H1 (cell line): ENCODE measurements around the gene SLC39A6. TPM values are rescaled to one million over a fixed set of nuclear protein-coding genes. Genes with fewer than 3 reads are reported as not detected.

ENCODE experiments used
- CTCF ChIA-PET: fragments of 300-600 bp; sonication (Branson Sonifier 250); formaldehyde crosslinking; loops from one replicate; lab custom pipeline; 2021; ENCODE audit not compliant: partially characterized antibody; lab: Charles Lee
- POLR2A ChIA-PET: fragments of 300-600 bp; sonication (Branson Sonifier 250); formaldehyde crosslinking; loops from one replicate; lab custom pipeline; 2021; ENCODE audit warnings: inconsistent platforms; ENCODE audit not compliant: partially characterized antibody; lab: Charles Lee
- DNase-seq, 2 experiments: peaks; one replicate each; pipeline versions ENCODE4 v3.0.0 to v3.0.0-alpha.2; 2010 to 2022; ENCODE audit warnings: low spot score in 2 of 2, low read depth in 1 of 2, mixed read lengths in 1 of 2
- FAIRE-seq: peaks from 2 replicates; lab custom pipeline; 2011; peaks lifted over from hg19 to GRCh38; lab: Jason Lieb, UNC
- H2AFZ ChIP-seq: 2 replicates; pipeline ENCODE4 v1.8.1; 2012; ENCODE audit warnings: low read length, inconsistent platforms
- H2AK5ac ChIP-seq: 2 replicates; pipeline ENCODE4 v1.6.1; 2013; ENCODE audit warnings: low read depth, low read length
- H2BK120ac ChIP-seq: replicated peaks from 2 replicates; pipeline ENCODE3; 2013; ENCODE audit warnings: low read depth, low read length, inconsistent platforms
- H2BK12ac ChIP-seq: 2 replicates; pipeline ENCODE4 v1.6.1; 2013; ENCODE audit warnings: low read depth, low read length
- H2BK15ac ChIP-seq: 2 replicates; pipeline ENCODE4 v1.6.1; 2013; ENCODE audit warnings: low read length
- H2BK20ac ChIP-seq: 2 replicates; pipeline ENCODE4 v1.6.1; 2013; ENCODE audit warnings: low read length
- H2BK5ac ChIP-seq: 2 replicates; pipeline ENCODE4 v1.6.1; 2013; ENCODE audit warnings: low read depth, low read length
- H3K14ac ChIP-seq: 2 replicates; pipeline ENCODE4 v1.6.1; 2013; ENCODE audit warnings: inconsistent platforms; ENCODE audit not compliant: insufficient read length
- H3K18ac ChIP-seq: 2 replicates; pipeline ENCODE4 v1.6.1; 2013; ENCODE audit warnings: low read length; ENCODE audit errors: extremely low read depth
- H3K23ac ChIP-seq: 2 replicates; pipeline ENCODE4 v1.6.1; 2013; ENCODE audit warnings: inconsistent platforms; ENCODE audit not compliant: insufficient read length
- H3K23me2 ChIP-seq: 2 replicates; pipeline ENCODE4 v1.6.1; 2013; ENCODE audit warnings: low read depth, low read length
- H3K27ac ChIP-seq: 2 replicates; pipeline ENCODE4 v1.6.1; 2011; ENCODE audit warnings: low read depth, low read length, inconsistent platforms
- H3K27me3 ChIP-seq, 4 experiments: replicated peaks in 1 of 4; 1 replicate in 1 of 4; 2 replicates in 3 of 4; pipeline versions ENCODE4 v1.6.1 to v1.8.1; 2011 to 2013; ENCODE audit warnings: low read length in 3 of 4, mild to moderate bottlenecking in 3 of 4, inconsistent platforms in 2 of 4, mixed read lengths in 2 of 4, moderate library complexity in 1 of 4; ENCODE audit not compliant: control insufficient read depth in 3 of 4, insufficient read depth in 3 of 4; ENCODE audit errors: extremely low read depth in 1 of 4
- H3K36me3 ChIP-seq, 4 experiments: 2 replicates each; pipeline versions ENCODE4 v1.6.1 to v1.8.1; 2011 to 2013; ENCODE audit warnings: mild to moderate bottlenecking in 4 of 4, low read length in 3 of 4, moderate library complexity in 2 of 4, control low read depth in 1 of 4, inconsistent platforms in 1 of 4; ENCODE audit not compliant: insufficient read depth in 4 of 4, control insufficient read depth in 2 of 4
- H3K4ac ChIP-seq: replicated peaks from 2 replicates; pipeline ENCODE3; 2013; ENCODE audit warnings: low read length, low read depth, mixed read lengths, inconsistent platforms; ENCODE audit not compliant: insufficient read length
- H3K4me1 ChIP-seq, 4 experiments: replicated peaks in 1 of 4; 1 replicate in 1 of 4; 2 replicates in 3 of 4; pipeline versions ENCODE4 v1.6.1 to v1.8.1; 2011 to 2013; ENCODE audit warnings: low read length in 3 of 4, inconsistent platforms in 2 of 4, mixed read lengths in 1 of 4; ENCODE audit not compliant: insufficient read depth in 4 of 4, control insufficient read depth in 3 of 4
- H3K4me2 ChIP-seq, 2 experiments: 2 replicates each; pipeline versions ENCODE4 v1.6.1 to v1.8.1; 2011 to 2013; ENCODE audit warnings: low read depth in 2 of 2, low read length in 2 of 2, control low read depth in 1 of 2, inconsistent platforms in 1 of 2, mild to moderate bottlenecking in 1 of 2; ENCODE audit not compliant: insufficient read depth in 1 of 2
- H3K4me3 ChIP-seq, 4 experiments: fragments of 200-600, 300-600 bp in 1 of 4; sonication (generic), shearing (Covaris generic), sonication (Bioruptor Twin) in 1 of 4; 2 replicates each; pipeline versions ENCODE4 v1.5.1 to v1.8.1; 2011 to 2016; ENCODE audit warnings: low read length in 4 of 4, low read depth in 3 of 4, control low read depth in 2 of 4, inconsistent platforms in 2 of 4, mild to moderate bottlenecking in 2 of 4, mixed read lengths in 1 of 4, moderate library complexity in 1 of 4; ENCODE audit not compliant: insufficient read depth in 2 of 4; ENCODE audit errors: extremely low read depth in 1 of 4
- H3K56ac ChIP-seq: replicated peaks from 2 replicates; pipeline ENCODE3; 2013; ENCODE audit warnings: low read depth, mild to moderate bottlenecking, mixed read lengths, low read length, inconsistent platforms; ENCODE audit not compliant: insufficient read length
- H3K79me1 ChIP-seq: 2 replicates; pipeline ENCODE4 v1.6.1; 2013; ENCODE audit warnings: low read depth, low read length, control low read depth
- H3K79me2 ChIP-seq, 2 experiments: 2 replicates each; pipeline versions ENCODE4 v1.6.1 to v1.8.1; 2012 to 2013; ENCODE audit warnings: low read length in 2 of 2, mild to moderate bottlenecking in 2 of 2, inconsistent platforms in 1 of 2; ENCODE audit not compliant: insufficient read depth in 2 of 2, control insufficient read depth in 1 of 2
- H3K9ac ChIP-seq, 4 experiments: replicated peaks in 1 of 4; 1 replicate in 1 of 4; 2 replicates in 3 of 4; pipeline versions ENCODE4 v1.6.1 to v1.8.1; 2011 to 2013; ENCODE audit warnings: low read depth in 3 of 4, low read length in 3 of 4, control low read depth in 2 of 4, mild to moderate bottlenecking in 2 of 4, moderate library complexity in 2 of 4, inconsistent platforms in 1 of 4; ENCODE audit errors: extremely low read depth in 1 of 4
- H3K9me3 ChIP-seq, 2 experiments: 2 replicates each; pipeline versions ENCODE4 v1.6.1 to v1.8.1; 2012 to 2013; ENCODE audit warnings: mild to moderate bottlenecking in 2 of 2, moderate library complexity in 2 of 2, control low read depth in 1 of 2, inconsistent platforms in 1 of 2, low read depth in 1 of 2, low read length in 1 of 2, mixed read lengths in 1 of 2; ENCODE audit not compliant: insufficient read depth in 2 of 2
- H4K20me1 ChIP-seq, 2 experiments: replicated peaks in 1 of 2; 2 replicates each; pipeline versions ENCODE3 to v1.8.1; 2011 to 2013; ENCODE audit warnings: inconsistent platforms in 2 of 2, low read length in 2 of 2, mild to moderate bottlenecking in 1 of 2; ENCODE audit not compliant: insufficient read depth in 2 of 2, control insufficient read depth in 1 of 2
- H4K5ac ChIP-seq: 2 replicates; pipeline ENCODE4 v1.6.1; 2013; ENCODE audit warnings: low read length, low read depth, mixed read lengths, inconsistent platforms; ENCODE audit not compliant: insufficient read length
- H4K8ac ChIP-seq: 2 replicates; pipeline ENCODE4 v1.8.0; 2013; ENCODE audit warnings: mild to moderate bottlenecking, moderate library complexity, low read length, inconsistent platforms; ENCODE audit not compliant: insufficient read depth; ENCODE audit errors: extremely low read depth
- H4K91ac ChIP-seq: replicated peaks from 2 replicates; pipeline ENCODE3; 2013; ENCODE audit warnings: low read length, mixed read lengths, inconsistent platforms; ENCODE audit not compliant: insufficient read length
- BACH1 ChIP-seq: IDR thresholded peaks from 2 replicates; pipeline ENCODE4 v1.6.1; 2012; ENCODE audit warnings: low read length, improper control_type of control experiment
- BRCA1 ChIP-seq: IDR thresholded peaks from 2 replicates; pipeline ENCODE4 v1.6.1; 2012; ENCODE audit warnings: low read depth, low read length, improper control_type of control experiment
- CBX8 ChIP-seq: fragments of 300-800, 300-1000 bp; sonication (generic); IDR thresholded peaks from 2 replicates; pipeline ENCODE4 v1.7.1; 2016; ENCODE audit warnings: low read depth, low read length, borderline replicate concordance
- CEBPB ChIP-seq: IDR thresholded peaks from 2 replicates; pipeline ENCODE4 v1.6.1; 2012; ENCODE audit warnings: low read depth, low read length
- E2F6 ChIP-seq: IDR thresholded peaks from 2 replicates; pipeline ENCODE4 v1.6.1; 2012; ENCODE audit warnings: inconsistent platforms
- HDAC2 ChIP-seq, 2 experiments: fragments of 300-600 bp in 1 of 2; sonication (generic) in 1 of 2; IDR thresholded peaks; 2 replicates each; pipeline ENCODE4 v1.6.1; 2011 to 2012; ENCODE audit warnings: low read depth in 2 of 2, low read length in 2 of 2, mild to moderate bottlenecking in 2 of 2, moderate library complexity in 2 of 2, borderline replicate concordance in 1 of 2, inconsistent platforms in 1 of 2
- KDM1A ChIP-seq: fragments of 200-600, 300-600 bp; sonication (generic); IDR thresholded peaks from 2 replicates; pipeline ENCODE4 v1.7.1; 2016; ENCODE audit warnings: mild to moderate bottlenecking, low read length, borderline replicate concordance
- KDM5A ChIP-seq: fragments of 200-600 bp; IDR thresholded peaks from 2 replicates; pipeline ENCODE4 v1.7.1; 2012; ENCODE audit warnings: mild to moderate bottlenecking, low read length, inconsistent platforms, mixed read lengths
- NANOG ChIP-seq: IDR thresholded peaks from 2 replicates; pipeline ENCODE4 v1.6.1; 2011; ENCODE audit warnings: low read length, low read depth, mild to moderate bottlenecking, inconsistent platforms; ENCODE audit not compliant: insufficient read depth, poor library complexity, severe bottlenecking
- PHF8 ChIP-seq: fragments of 200-600 bp; sonication (generic); conservative IDR thresholded peaks from 2 replicates; pipeline ENCODE4 v1.7.1; 2012; ENCODE audit warnings: low read depth, mild to moderate bottlenecking, inconsistent platforms, low read length, moderate library complexity
- RAD21 ChIP-seq, 2 experiments: IDR thresholded peaks in 1 of 2; conservative IDR thresholded peaks in 1 of 2; 2 replicates each; pipeline ENCODE4 v1.6.1; 2011; ENCODE audit warnings: low read depth in 2 of 2, low read length in 2 of 2, improper control_type of control experiment in 1 of 2, inconsistent platforms in 1 of 2, mild to moderate bottlenecking in 1 of 2, moderate library complexity in 1 of 2
- SIRT6 ChIP-seq: IDR thresholded peaks from one replicate; pipeline ENCODE4 v1.7.1; 2012; ENCODE audit warnings: low read length, inconsistent platforms
- WGBS, 2 experiments: shearing (Covaris generic) in 1 of 2; methylation state at CpG; one replicate each; pipeline versions ENCODE4 v1.1.6 to v1.1.7; 2013 to 2015; ENCODE audit warnings: low lambda C conversion rate in 2 of 2, mixed read lengths in 2 of 2, inconsistent platforms in 1 of 2, low coverage in 1 of 2, missing lambda C conversion rate in 1 of 2; ENCODE audit not compliant: insufficient replicate concordance in 2 of 2, insufficient coverage in 1 of 2, insufficient read length in 1 of 2; ENCODE audit errors: extremely low coverage in 1 of 2, missing lambda C conversion rate in 1 of 2; 5-methylcytosine and 5-hydroxymethylcytosine counted together
- polyA plus RNA-seq, 7 experiments: library from polyadenylated mRNA; depleted of rRNA in 3 of 7; stranded (reverse) in 5 of 7; unstranded in 2 of 7; fragments of >200 nt in 5 of 7; fragments of 200-250 nt in 2 of 7; gene quantifications; 1 replicate in 5 of 7; 2 replicates in 1 of 7; 4 replicates in 1 of 7; pipeline versions ENCODE4 v1.2.1 to v1.2.3, GENCODE V29; 2011 to 2013; ENCODE audit warnings: missing spikeins in 2 of 7, mixed read lengths in 2 of 7
- total RNA-seq: library from RNA; stranded (reverse); fragmentation: NEBNext Ultra II Directional; extraction: Animal tissue kit (Norgen Biotek cat#: 25700); gene quantifications from 2 replicates; pipeline ENCODE4 v1.2.1, GENCODE V29; 2021
- TF ChIP-seq, protein P1 (sequence below): IDR thresholded peaks from 2 replicates; pipeline ENCODE4 v1.6.1; 2012; ENCODE audit warnings: inconsistent platforms

The SLC39A6 gene
- total and polyA plus RNA-seq, 2 of the 8 experiments (the other 6 are each of a cell fraction or from before 2014, with no cell fraction given), result 36.8 to 55.4 TPM

DNA sequence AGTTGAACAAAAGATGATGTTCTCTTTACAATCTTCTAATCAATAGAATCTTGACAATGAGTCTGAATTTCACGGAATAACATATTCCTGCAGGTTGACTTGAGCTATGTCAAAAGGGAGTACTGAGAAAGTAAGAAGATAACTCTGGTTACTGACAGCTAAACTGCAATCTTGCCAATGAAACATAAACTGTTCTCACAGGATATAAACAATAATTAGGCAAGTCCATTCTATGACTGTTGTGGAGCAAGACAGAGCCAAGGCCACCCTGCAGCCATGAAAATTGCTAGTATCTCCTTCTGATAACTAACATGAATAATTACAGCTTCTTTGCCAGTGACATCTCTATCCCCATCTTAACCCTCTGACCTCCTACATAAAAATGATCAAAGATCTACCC, 55.5 kb downstream of the SLC39A6 start:
- H3K4me3 ChIP-seq, result no peak overlapping the region
- no peak overlapping the region for H2BK5ac ChIP-seq
- H3K14ac ChIP-seq, result no peak overlapping the region
- no peak overlapping the region for H3K27ac ChIP-seq
- no peak overlapping the region for H2BK15ac ChIP-seq
- H3K4me2 ChIP-seq, result no peak overlapping the region
- H4K20me1 ChIP-seq, result no peaks in the 10 kb centered on the region
- no peak overlapping the region for H4K5ac ChIP-seq
- no peak overlapping the region for H2BK12ac ChIP-seq
- no peak overlapping the region for H3K56ac ChIP-seq
- H3K4me1 ChIP-seq, result no peaks in the 10 kb centered on the region
- ChIA-PET POLR2A (interaction anchor here (0.7 kb wide), 1 partner anchor 75 kb away, joined by 3 read pairs; no protein-coding TSS in a partner anchor), CTCF (interaction anchor here (0.8 to 1.6 kb wide), 3 partner anchors 9 to 56 kb away, joined by 3 read pairs; no protein-coding TSS in a partner anchor)
- H2BK120ac ChIP-seq, result no peak overlapping the region
- no peaks in the 10 kb centered on the region for H3K27me3 ChIP-seq
- DNase-seq (no peak), FAIRE-seq (no peak)
- H3K9me3 ChIP-seq, result peaks cover 0 to 4% of the 10 kb centered on the region in 2 experiments; a peak in 1 of 4 replicates
- H2BK20ac ChIP-seq, result no peak overlapping the region
- H4K8ac ChIP-seq, result no peak overlapping the region
- no peak overlapping the region for H4K91ac ChIP-seq
- H2AFZ ChIP-seq, result no peak overlapping the region
- no peak overlapping the region for H3K18ac ChIP-seq
- no peaks in the 10 kb centered on the region for H3K36me3 ChIP-seq
- no peak overlapping the region for H3K9ac ChIP-seq
- no peaks in the 10 kb centered on the region for H3K79me1 ChIP-seq
- H3K4ac ChIP-seq, result no peak overlapping the region
- no peaks in the 10 kb centered on the region for H3K79me2 ChIP-seq
- no peak overlapping the region for H3K23ac ChIP-seq
- H2AK5ac ChIP-seq, result no peak overlapping the region
- no peaks in the 10 kb centered on the region; the same call in 1 of the 2 replicates for H3K23me2 ChIP-seq
- WGBS, 2 experiments, result 74% methylated on average over 1 of the region's 1 CpG; no CpG with 5 or more reads in 1 of the 2 experiments
- TF ChIP-seq HDAC2 (IDR thresholded peaks at IDR 0.05; ENCODE audit: borderline replicate concordance in 1 of 2, low read depth in 2 of 2, low read length in 2 of 2), result no peak
- TF ChIP-seq SIRT6, result no peak
- no peak for TF ChIP-seq KDM5A
- TF ChIP-seq BRCA1, result no peak
- no peak for TF ChIP-seq RAD21 (IDR thresholded peaks at IDR 0.05 in 1 of 2, conservative IDR thresholded peaks at IDR 0.05 in 1 of 2; ENCODE audit: low read depth in 2 of 2, low read length in 2 of 2)
- TF ChIP-seq, protein P1, sequence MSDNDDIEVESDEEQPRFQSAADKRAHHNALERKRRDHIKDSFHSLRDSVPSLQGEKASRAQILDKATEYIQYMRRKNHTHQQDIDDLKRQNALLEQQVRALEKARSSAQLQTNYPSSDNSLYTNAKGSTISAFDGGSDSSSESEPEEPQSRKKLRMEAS, result no peak
- TF ChIP-seq CBX8, result no peak
- TF ChIP-seq BACH1, result no peak
- TF ChIP-seq KDM1A, result no peak
- no peak for TF ChIP-seq E2F6
- no peak for TF ChIP-seq PHF8
- TF ChIP-seq NANOG, result no peak
- TF ChIP-seq CEBPB, result no peak
